ENCODE data around the gene ASB15. TPM values are rescaled to one million over a fixed set of nuclear protein-coding genes. Genes with fewer than 3 reads are reported as not detected.

The ASB15 gene
- total RNA-seq, 1 donor from 2014 or later = not detected

- Mint-ChIP-seq H3K27me3 (ENCODE audit: insufficient read depth) (peaks cover 3% of the 10 kb centered on the region), H3K4me1 (ENCODE audit: low read depth) (no peaks in the 10 kb centered on the region), H3K4me3 (no peak overlapping the region), H3K9me3 (no peaks in the 10 kb centered on the region), H3K36me3 (ENCODE audit: low read depth) (no peaks in the 10 kb centered on the region), H3K27ac (no peak overlapping the region)
- no peak for DNase-seq (ENCODE audit: low spot score)
- intact Hi-C loops (cut with micrococcal nuclease) = no loop called here
These were observed 29.9 kb upstream of the ASB15 start for GRCh38 chr7:123571684-123572083.

DNA sequence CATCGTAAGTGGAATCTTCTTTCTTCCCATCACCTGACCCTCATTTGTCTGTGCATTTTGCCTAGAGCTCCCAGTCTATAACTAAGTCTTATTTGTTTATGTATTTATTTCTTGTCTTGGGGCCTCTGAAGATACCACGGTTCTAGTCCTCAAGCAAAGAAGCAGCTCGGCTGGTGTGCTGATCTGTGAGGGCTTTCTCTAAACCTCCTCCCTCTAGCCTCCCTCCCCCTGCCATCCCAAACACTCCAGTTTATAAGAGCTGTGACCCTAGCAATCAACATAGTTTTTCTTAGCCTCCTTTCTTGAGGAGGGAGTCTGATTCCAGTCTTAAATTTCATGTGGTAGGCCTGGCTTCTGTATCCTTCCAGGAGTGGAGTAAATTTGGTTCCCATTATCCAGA is 28.3 kb upstream of the ASB15 start:
- DNase-seq (ENCODE audit: low spot score) = no peak
- Mint-ChIP-seq H3K27me3 (ENCODE audit: insufficient read depth) (peaks cover 5% of the 10 kb centered on the region), H3K9me3 (no peaks in the 10 kb centered on the region), H3K4me3 (no peak overlapping the region), H3K4me1 (ENCODE audit: low read depth) (no peaks in the 10 kb centered on the region), H3K36me3 (ENCODE audit: low read depth) (no peaks in the 10 kb centered on the region), H3K27ac (no peak overlapping the region)
- intact Hi-C loops (cut with micrococcal nuclease) = no loop called here

GRCh38 chr7:123573896-123574467 is 27.6 kb upstream of the ASB15 start:
- Mint-ChIP-seq H3K27me3 (ENCODE audit: insufficient read depth) (peaks cover 7% of the 10 kb centered on the region), H3K36me3 (ENCODE audit: low read depth) (no peaks in the 10 kb centered on the region), H3K9me3 (no peaks in the 10 kb centered on the region), H3K4me1 (ENCODE audit: low read depth) (no peaks in the 10 kb centered on the region), H3K4me3 (no peak overlapping the region), H3K27ac (no peak overlapping the region)
- DNase-seq (ENCODE audit: low spot score) = no peak
- intact Hi-C loops (cut with micrococcal nuclease) = no loop called here

DNA sequence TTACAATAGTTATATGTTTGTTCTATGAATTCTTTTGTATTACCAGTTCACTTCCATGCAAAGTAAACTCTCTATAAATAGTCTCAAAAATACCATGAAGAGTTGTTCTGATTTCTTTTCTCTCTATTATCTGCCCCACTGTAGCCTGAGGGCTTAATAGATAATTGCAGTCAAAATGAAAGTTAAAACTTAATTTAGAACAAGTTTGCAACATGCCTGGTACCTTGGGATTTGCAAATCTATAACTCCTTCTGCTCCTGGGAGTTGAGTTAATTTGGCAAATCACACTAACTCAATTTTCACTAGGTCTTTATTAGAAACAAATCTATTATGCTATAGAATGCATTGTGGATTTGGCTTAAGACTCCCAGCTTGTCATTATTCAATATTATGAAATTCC is 22.2 kb upstream of the ASB15 start:
- DNase-seq (ENCODE audit: low spot score) = no peak
- H3K4me3 Mint-ChIP-seq = no peak overlapping the region
- H3K27ac Mint-ChIP-seq = no peak overlapping the region
- H3K4me1 Mint-ChIP-seq (ENCODE audit: low read depth) = no peaks in the 10 kb centered on the region
- intact Hi-C loops (cut with micrococcal nuclease) = no loop called here
- H3K9me3 Mint-ChIP-seq = no peaks in the 10 kb centered on the region
- peaks cover 12% of the 10 kb centered on the region for H3K27me3 Mint-ChIP-seq (ENCODE audit: insufficient read depth)
- no peaks in the 10 kb centered on the region for H3K36me3 Mint-ChIP-seq (ENCODE audit: low read depth)

- H3K4me1 Mint-ChIP-seq (ENCODE audit: low read depth) = no peaks in the 10 kb centered on the region
- intact Hi-C loops (cut with micrococcal nuclease) = loop anchor here (5.0 kb wide), 1 partner anchor 122 kb away; no protein-coding TSS in a partner anchor
- peaks cover 12% of the 10 kb centered on the region for H3K27me3 Mint-ChIP-seq (ENCODE audit: insufficient read depth)
- no peak overlapping the region for H3K27ac Mint-ChIP-seq
- no peaks in the 10 kb centered on the region for H3K36me3 Mint-ChIP-seq (ENCODE audit: low read depth)
- no peak overlapping the region for H3K4me3 Mint-ChIP-seq
- no peak for DNase-seq (ENCODE audit: low spot score)
- H3K9me3 Mint-ChIP-seq = no peaks in the 10 kb centered on the region
These were observed 21.0 kb upstream of the ASB15 start for GRCh38 chr7:123580406-123581161.

GRCh38 chr7:123581162-123581459 is 20.5 kb upstream of the ASB15 start:
- no peaks in the 10 kb centered on the region for H3K9me3 Mint-ChIP-seq
- no peak overlapping the region for H3K4me3 Mint-ChIP-seq
- H3K27ac Mint-ChIP-seq = no peak overlapping the region
- H3K4me1 Mint-ChIP-seq (ENCODE audit: low read depth) = no peaks in the 10 kb centered on the region
- H3K27me3 Mint-ChIP-seq (ENCODE audit: insufficient read depth) = peaks cover 13% of the 10 kb centered on the region
- no peak for DNase-seq (ENCODE audit: low spot score)
- H3K36me3 Mint-ChIP-seq (ENCODE audit: low read depth) = no peaks in the 10 kb centered on the region
- intact Hi-C loops (cut with micrococcal nuclease) = loop anchor here (5.0 kb wide), 1 partner anchor 121 kb away; no protein-coding TSS in a partner anchor

DNA sequence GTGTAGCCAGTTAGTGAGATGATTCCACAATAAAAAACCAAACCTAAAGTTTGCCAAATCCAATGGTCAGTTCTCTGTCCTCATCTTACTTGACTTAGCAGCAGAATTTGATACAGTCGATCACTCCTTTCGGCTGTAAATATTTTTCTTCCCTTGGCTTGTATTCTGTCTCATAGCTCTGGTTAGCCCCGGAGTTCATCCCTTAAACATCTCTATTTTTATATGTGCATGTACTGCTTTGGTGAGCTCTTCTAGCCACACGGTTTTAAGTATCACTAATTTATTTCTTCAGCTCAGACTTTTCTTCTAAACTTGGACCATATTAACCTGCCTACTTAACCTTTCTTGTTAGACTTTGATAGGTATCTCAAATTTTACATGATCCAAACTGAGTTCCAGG is 17.8 kb upstream of the ASB15 start:
- no peak overlapping the region for H3K27ac Mint-ChIP-seq
- no peaks in the 10 kb centered on the region for H3K36me3 Mint-ChIP-seq (ENCODE audit: low read depth)
- DNase-seq (ENCODE audit: low spot score) = no peak
- intact Hi-C loops (cut with micrococcal nuclease) = loop anchor here (5.0 kb wide), 1 partner anchor 118 kb away; no protein-coding TSS in a partner anchor
- no peak overlapping the region for H3K4me3 Mint-ChIP-seq
- H3K27me3 Mint-ChIP-seq (ENCODE audit: insufficient read depth) = peaks cover 20% of the 10 kb centered on the region
- H3K4me1 Mint-ChIP-seq (ENCODE audit: low read depth) = no peaks in the 10 kb centered on the region
- H3K9me3 Mint-ChIP-seq = no peaks in the 10 kb centered on the region

GRCh38 chr7:123588376-123588775 is 13.2 kb upstream of the ASB15 start:
- Mint-ChIP-seq H3K27ac (no peak overlapping the region), H3K27me3 (ENCODE audit: insufficient read depth) (peaks cover 24% of the 10 kb centered on the region), H3K36me3 (ENCODE audit: low read depth) (no peaks in the 10 kb centered on the region), H3K4me1 (ENCODE audit: low read depth) (no peaks in the 10 kb centered on the region), H3K4me3 (no peak overlapping the region), H3K9me3 (no peaks in the 10 kb centered on the region)
- no peak for DNase-seq (ENCODE audit: low spot score)
- intact Hi-C loops (cut with micrococcal nuclease) = no loop called here

- H3K36me3 Mint-ChIP-seq (ENCODE audit: low read depth) = no peaks in the 10 kb centered on the region
- H3K4me1 Mint-ChIP-seq (ENCODE audit: low read depth) = no peaks in the 10 kb centered on the region
- H3K27ac Mint-ChIP-seq = no peak overlapping the region
- intact Hi-C loops (cut with micrococcal nuclease) = no loop called here
- H3K9me3 Mint-ChIP-seq = no peaks in the 10 kb centered on the region
- DNase-seq (ENCODE audit: low spot score) = no peak
- H3K4me3 Mint-ChIP-seq = no peak overlapping the region
- H3K27me3 Mint-ChIP-seq (ENCODE audit: insufficient read depth) = peaks cover 11% of the 10 kb centered on the region
These were observed 6.8 kb upstream of the ASB15 start for GRCh38 chr7:123594813-123595241.

DNA sequence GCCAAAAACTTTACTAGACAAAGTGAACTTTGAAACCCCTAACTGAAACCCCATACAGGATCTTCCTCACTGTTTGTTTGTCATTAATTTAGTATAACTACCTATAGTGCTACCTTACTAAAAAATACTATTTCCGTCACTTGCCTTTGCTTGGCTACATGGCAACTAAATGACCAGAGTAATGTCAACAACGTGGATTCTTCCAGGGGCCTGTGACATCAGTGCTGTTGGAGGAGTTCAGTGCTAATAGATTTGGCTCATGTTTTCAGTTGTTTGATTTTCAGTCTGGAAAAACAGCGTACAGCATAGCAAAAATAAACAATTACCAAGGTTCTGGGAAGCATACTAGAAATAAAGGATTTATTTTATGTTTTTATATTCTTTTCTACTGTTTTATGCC is 3.0 kb upstream of the ASB15 start:
- no peak overlapping the region for H3K27ac Mint-ChIP-seq
- H3K4me1 Mint-ChIP-seq (ENCODE audit: low read depth) = no peaks in the 10 kb centered on the region
- H3K27me3 Mint-ChIP-seq (ENCODE audit: insufficient read depth) = peaks cover 6% of the 10 kb centered on the region
- no peaks in the 10 kb centered on the region for H3K36me3 Mint-ChIP-seq (ENCODE audit: low read depth)
- no peaks in the 10 kb centered on the region for H3K9me3 Mint-ChIP-seq
- intact Hi-C loops (cut with micrococcal nuclease) = no loop called here
- H3K4me3 Mint-ChIP-seq = no peak overlapping the region
- no peak for DNase-seq (ENCODE audit: low spot score)

DNA sequence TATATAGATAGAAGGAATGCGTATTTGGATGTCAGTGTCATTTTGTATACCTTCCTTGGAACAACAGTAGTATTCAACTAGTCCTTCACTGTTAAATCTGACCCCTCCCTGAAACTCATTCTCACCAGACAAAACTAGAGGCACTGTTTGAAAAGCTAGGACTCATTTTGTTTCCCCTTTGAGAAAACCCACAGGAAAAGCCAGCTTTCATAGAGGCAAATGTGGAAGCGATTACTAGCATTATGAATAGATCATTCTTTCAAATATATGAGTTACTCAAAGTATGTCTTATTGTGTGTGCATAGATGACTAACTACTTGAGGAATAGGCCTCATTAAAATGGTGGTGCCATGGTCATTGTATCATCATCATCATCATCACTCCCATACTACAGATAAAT is 1.9 kb upstream of the ASB15 start:
- no peaks in the 10 kb centered on the region for H3K4me1 Mint-ChIP-seq (ENCODE audit: low read depth)
- no peak overlapping the region for H3K27ac Mint-ChIP-seq
- no peak overlapping the region for H3K4me3 Mint-ChIP-seq
- no peak for DNase-seq (ENCODE audit: low spot score)
- H3K27me3 Mint-ChIP-seq (ENCODE audit: insufficient read depth) = peaks cover 10% of the 10 kb centered on the region
- intact Hi-C loops (cut with micrococcal nuclease) = no loop called here
- H3K9me3 Mint-ChIP-seq = no peaks in the 10 kb centered on the region
- H3K36me3 Mint-ChIP-seq (ENCODE audit: low read depth) = no peaks in the 10 kb centered on the region

GRCh38 chr7:123600876-123601275 is 745 bp upstream of the ASB15 start:
- intact Hi-C loops (cut with micrococcal nuclease) = no loop called here
- DNase-seq (ENCODE audit: low spot score) = no peak
- H3K4me1 Mint-ChIP-seq (ENCODE audit: low read depth) = no peaks in the 10 kb centered on the region
- H3K27ac Mint-ChIP-seq = no peak overlapping the region
- no peaks in the 10 kb centered on the region for H3K36me3 Mint-ChIP-seq (ENCODE audit: low read depth)
- H3K27me3 Mint-ChIP-seq (ENCODE audit: insufficient read depth) = peaks cover 10% of the 10 kb centered on the region
- H3K9me3 Mint-ChIP-seq = no peaks in the 10 kb centered on the region
- H3K4me3 Mint-ChIP-seq = no peak overlapping the region

GRCh38 chr7:123602648-123603047 is 1.0 kb downstream of the ASB15 start:
- Mint-ChIP-seq H3K9me3 (no peaks in the 10 kb centered on the region), H3K36me3 (ENCODE audit: low read depth) (no peaks in the 10 kb centered on the region), H3K4me1 (ENCODE audit: low read depth) (no peaks in the 10 kb centered on the region), H3K27ac (no peak overlapping the region), H3K4me3 (no peak overlapping the region), H3K27me3 (ENCODE audit: insufficient read depth) (peaks cover 13% of the 10 kb centered on the region)
- no peak for DNase-seq (ENCODE audit: low spot score)
- intact Hi-C loops (cut with micrococcal nuclease) = no loop called here
